H1 (cell line): Measurements from ENCODE around the gene ACTR3C. TPM values are rescaled to one million over a fixed set of nuclear protein-coding genes. Genes with fewer than 3 reads are reported as not detected.

Experiments used
- CTCF ChIA-PET: fragments of 300-600 bp; sonication (Branson Sonifier 250); formaldehyde crosslinking; loops from one replicate; lab custom pipeline; 2021; ENCODE audit not compliant: partially characterized antibody; lab: Charles Lee
- POLR2A ChIA-PET: fragments of 300-600 bp; sonication (Branson Sonifier 250); formaldehyde crosslinking; loops from one replicate; lab custom pipeline; 2021; ENCODE audit warnings: inconsistent platforms; ENCODE audit not compliant: partially characterized antibody; lab: Charles Lee
- DNase-seq, 2 experiments: peaks; one replicate each; pipeline versions ENCODE4 v3.0.0 to v3.0.0-alpha.2; 2010 to 2022; ENCODE audit warnings: low spot score in 2 of 2, low read depth in 1 of 2, mixed read lengths in 1 of 2
- FAIRE-seq: peaks from 2 replicates; lab custom pipeline; 2011; peaks lifted over from hg19 to GRCh38; lab: Jason Lieb, UNC
- H2AFZ ChIP-seq: 2 replicates; pipeline ENCODE4 v1.8.1; 2012; ENCODE audit warnings: low read length, inconsistent platforms
- H2AK5ac ChIP-seq: 2 replicates; pipeline ENCODE4 v1.6.1; 2013; ENCODE audit warnings: low read depth, low read length
- H2BK120ac ChIP-seq: replicated peaks from 2 replicates; pipeline ENCODE3; 2013; ENCODE audit warnings: low read depth, low read length, inconsistent platforms
- H2BK12ac ChIP-seq: 2 replicates; pipeline ENCODE4 v1.6.1; 2013; ENCODE audit warnings: low read depth, low read length
- H2BK15ac ChIP-seq: 2 replicates; pipeline ENCODE4 v1.6.1; 2013; ENCODE audit warnings: low read length
- H2BK20ac ChIP-seq: 2 replicates; pipeline ENCODE4 v1.6.1; 2013; ENCODE audit warnings: low read length
- H2BK5ac ChIP-seq: 2 replicates; pipeline ENCODE4 v1.6.1; 2013; ENCODE audit warnings: low read depth, low read length
- H3K14ac ChIP-seq: 2 replicates; pipeline ENCODE4 v1.6.1; 2013; ENCODE audit warnings: inconsistent platforms; ENCODE audit not compliant: insufficient read length
- H3K18ac ChIP-seq: 2 replicates; pipeline ENCODE4 v1.6.1; 2013; ENCODE audit warnings: low read length; ENCODE audit errors: extremely low read depth
- H3K23ac ChIP-seq: 2 replicates; pipeline ENCODE4 v1.6.1; 2013; ENCODE audit warnings: inconsistent platforms; ENCODE audit not compliant: insufficient read length
- H3K23me2 ChIP-seq: 2 replicates; pipeline ENCODE4 v1.6.1; 2013; ENCODE audit warnings: low read depth, low read length
- H3K27ac ChIP-seq: 2 replicates; pipeline ENCODE4 v1.6.1; 2011; ENCODE audit warnings: low read depth, low read length, inconsistent platforms
- H3K27me3 ChIP-seq, 4 experiments: replicated peaks in 1 of 4; 1 replicate in 1 of 4; 2 replicates in 3 of 4; pipeline versions ENCODE4 v1.6.1 to v1.8.1; 2011 to 2013; ENCODE audit warnings: low read length in 3 of 4, mild to moderate bottlenecking in 3 of 4, inconsistent platforms in 2 of 4, mixed read lengths in 2 of 4, moderate library complexity in 1 of 4; ENCODE audit not compliant: control insufficient read depth in 3 of 4, insufficient read depth in 3 of 4; ENCODE audit errors: extremely low read depth in 1 of 4
- H3K36me3 ChIP-seq, 4 experiments: 2 replicates each; pipeline versions ENCODE4 v1.6.1 to v1.8.1; 2011 to 2013; ENCODE audit warnings: mild to moderate bottlenecking in 4 of 4, low read length in 3 of 4, moderate library complexity in 2 of 4, control low read depth in 1 of 4, inconsistent platforms in 1 of 4; ENCODE audit not compliant: insufficient read depth in 4 of 4, control insufficient read depth in 2 of 4
- H3K4ac ChIP-seq: replicated peaks from 2 replicates; pipeline ENCODE3; 2013; ENCODE audit warnings: low read length, low read depth, mixed read lengths, inconsistent platforms; ENCODE audit not compliant: insufficient read length
- H3K4me1 ChIP-seq, 4 experiments: replicated peaks in 1 of 4; 1 replicate in 1 of 4; 2 replicates in 3 of 4; pipeline versions ENCODE4 v1.6.1 to v1.8.1; 2011 to 2013; ENCODE audit warnings: low read length in 3 of 4, inconsistent platforms in 2 of 4, mixed read lengths in 1 of 4; ENCODE audit not compliant: insufficient read depth in 4 of 4, control insufficient read depth in 3 of 4
- H3K4me2 ChIP-seq, 2 experiments: 2 replicates each; pipeline versions ENCODE4 v1.6.1 to v1.8.1; 2011 to 2013; ENCODE audit warnings: low read depth in 2 of 2, low read length in 2 of 2, control low read depth in 1 of 2, inconsistent platforms in 1 of 2, mild to moderate bottlenecking in 1 of 2; ENCODE audit not compliant: insufficient read depth in 1 of 2
- H3K4me3 ChIP-seq, 4 experiments: fragments of 200-600, 300-600 bp in 1 of 4; sonication (generic), shearing (Covaris generic), sonication (Bioruptor Twin) in 1 of 4; 2 replicates each; pipeline versions ENCODE4 v1.5.1 to v1.8.1; 2011 to 2016; ENCODE audit warnings: low read length in 4 of 4, low read depth in 3 of 4, control low read depth in 2 of 4, inconsistent platforms in 2 of 4, mild to moderate bottlenecking in 2 of 4, mixed read lengths in 1 of 4, moderate library complexity in 1 of 4; ENCODE audit not compliant: insufficient read depth in 2 of 4; ENCODE audit errors: extremely low read depth in 1 of 4
- H3K56ac ChIP-seq: replicated peaks from 2 replicates; pipeline ENCODE3; 2013; ENCODE audit warnings: low read depth, mild to moderate bottlenecking, mixed read lengths, low read length, inconsistent platforms; ENCODE audit not compliant: insufficient read length
- H3K79me1 ChIP-seq: 2 replicates; pipeline ENCODE4 v1.6.1; 2013; ENCODE audit warnings: low read depth, low read length, control low read depth
- H3K79me2 ChIP-seq, 2 experiments: 2 replicates each; pipeline versions ENCODE4 v1.6.1 to v1.8.1; 2012 to 2013; ENCODE audit warnings: low read length in 2 of 2, mild to moderate bottlenecking in 2 of 2, inconsistent platforms in 1 of 2; ENCODE audit not compliant: insufficient read depth in 2 of 2, control insufficient read depth in 1 of 2
- H3K9ac ChIP-seq, 4 experiments: replicated peaks in 1 of 4; 1 replicate in 1 of 4; 2 replicates in 3 of 4; pipeline versions ENCODE4 v1.6.1 to v1.8.1; 2011 to 2013; ENCODE audit warnings: low read depth in 3 of 4, low read length in 3 of 4, control low read depth in 2 of 4, mild to moderate bottlenecking in 2 of 4, moderate library complexity in 2 of 4, inconsistent platforms in 1 of 4; ENCODE audit errors: extremely low read depth in 1 of 4
- H3K9me3 ChIP-seq, 2 experiments: 2 replicates each; pipeline versions ENCODE4 v1.6.1 to v1.8.1; 2012 to 2013; ENCODE audit warnings: mild to moderate bottlenecking in 2 of 2, moderate library complexity in 2 of 2, control low read depth in 1 of 2, inconsistent platforms in 1 of 2, low read depth in 1 of 2, low read length in 1 of 2, mixed read lengths in 1 of 2; ENCODE audit not compliant: insufficient read depth in 2 of 2
- H4K20me1 ChIP-seq, 2 experiments: replicated peaks in 1 of 2; 2 replicates each; pipeline versions ENCODE3 to v1.8.1; 2011 to 2013; ENCODE audit warnings: inconsistent platforms in 2 of 2, low read length in 2 of 2, mild to moderate bottlenecking in 1 of 2; ENCODE audit not compliant: insufficient read depth in 2 of 2, control insufficient read depth in 1 of 2
- H4K5ac ChIP-seq: 2 replicates; pipeline ENCODE4 v1.6.1; 2013; ENCODE audit warnings: low read length, low read depth, mixed read lengths, inconsistent platforms; ENCODE audit not compliant: insufficient read length
- H4K8ac ChIP-seq: 2 replicates; pipeline ENCODE4 v1.8.0; 2013; ENCODE audit warnings: mild to moderate bottlenecking, moderate library complexity, low read length, inconsistent platforms; ENCODE audit not compliant: insufficient read depth; ENCODE audit errors: extremely low read depth
- H4K91ac ChIP-seq: replicated peaks from 2 replicates; pipeline ENCODE3; 2013; ENCODE audit warnings: low read length, mixed read lengths, inconsistent platforms; ENCODE audit not compliant: insufficient read length
- BRCA1 ChIP-seq: IDR thresholded peaks from 2 replicates; pipeline ENCODE4 v1.6.1; 2012; ENCODE audit warnings: low read depth, low read length, improper control_type of control experiment
- POLR2A ChIP-seq, 2 experiments: IDR thresholded peaks; 1 replicate in 1 of 2; 2 replicates in 1 of 2; pipeline ENCODE4 v1.6.1; 2011; ENCODE audit warnings: low read depth in 2 of 2, low read length in 2 of 2, mild to moderate bottlenecking in 2 of 2; ENCODE audit errors: control extremely low read depth in 1 of 2
- WGBS, 2 experiments: shearing (Covaris generic) in 1 of 2; methylation state at CpG; one replicate each; pipeline versions ENCODE4 v1.1.6 to v1.1.7; 2013 to 2015; ENCODE audit warnings: low lambda C conversion rate in 2 of 2, mixed read lengths in 2 of 2, inconsistent platforms in 1 of 2, low coverage in 1 of 2, missing lambda C conversion rate in 1 of 2; ENCODE audit not compliant: insufficient replicate concordance in 2 of 2, insufficient coverage in 1 of 2, insufficient read length in 1 of 2; ENCODE audit errors: extremely low coverage in 1 of 2, missing lambda C conversion rate in 1 of 2; 5-methylcytosine and 5-hydroxymethylcytosine counted together
- polyA plus RNA-seq, 7 experiments: library from polyadenylated mRNA; depleted of rRNA in 3 of 7; stranded (reverse) in 5 of 7; unstranded in 2 of 7; fragments of >200 nt in 5 of 7; fragments of 200-250 nt in 2 of 7; gene quantifications; 1 replicate in 5 of 7; 2 replicates in 1 of 7; 4 replicates in 1 of 7; pipeline versions ENCODE4 v1.2.1 to v1.2.3, GENCODE V29; 2011 to 2013; ENCODE audit warnings: missing spikeins in 2 of 7, mixed read lengths in 2 of 7
- total RNA-seq: library from RNA; stranded (reverse); fragmentation: NEBNext Ultra II Directional; extraction: Animal tissue kit (Norgen Biotek cat#: 25700); gene quantifications from 2 replicates; pipeline ENCODE4 v1.2.1, GENCODE V29; 2021

ACTR3C gene
- total and polyA plus RNA-seq, 2 of the 8 experiments (the other 6 are each of a cell fraction or from before 2014, with no cell fraction given): 1.5 TPM; not detected in 1

- ChIA-PET POLR2A (interaction anchor here (1.4 to 2.8 kb wide), 2 partner anchors 9 to 75 kb away, joined by 4 to 12 read pairs; no protein-coding TSS in a partner anchor), CTCF (interaction anchor here (0.6 to 1.9 kb wide), 8 partner anchors 9 to 76 kb away, joined by 3 to 8 read pairs (median 4); no protein-coding TSS in a partner anchor)
- no peak overlapping the region for H2AK5ac ChIP-seq
- DNase-seq: no peak
- H3K4me1 ChIP-seq: peaks cover 13 to 31% (median 26%) of the 10 kb centered on the region in 4 experiments
- no peak overlapping the region for H4K8ac ChIP-seq
- H4K20me1 ChIP-seq: no peaks in the 10 kb centered on the region
- no peak overlapping the region for H4K91ac ChIP-seq
- H3K18ac ChIP-seq: no peak overlapping the region
- H3K9ac ChIP-seq: no peak overlapping the region
- H3K9me3 ChIP-seq: no peaks in the 10 kb centered on the region
- 94% methylated on average over 4 of the region's 4 CpGs; no CpG with 5 or more reads in 1 of the 2 experiments for WGBS, 2 experiments
- H3K79me1 ChIP-seq: peaks cover 2% of the 10 kb centered on the region; the same call in 1 of the 2 replicates
- no peak overlapping the region for H3K23ac ChIP-seq
- peak overlapping the region; percentile 88; the same call in 1 of the 2 replicates for H2BK15ac ChIP-seq
- peaks cover 3 to 12% (median 8%) of the 10 kb centered on the region in 4 experiments; a peak in 6 of 8 replicates for H3K36me3 ChIP-seq
- no peak overlapping the region for H3K4ac ChIP-seq
- peaks cover 0 to 20% of the 10 kb centered on the region in 2 experiments; a peak in 1 of 4 replicates for H3K79me2 ChIP-seq
- no peak overlapping the region for H2BK5ac ChIP-seq
- no peak overlapping the region for H2BK20ac ChIP-seq
- no peak overlapping the region for H4K5ac ChIP-seq
- TF ChIP-seq POLR2A (IDR thresholded peaks at IDR 0.05; ENCODE audit: control extremely low read depth in 1 of 2, low read depth in 2 of 2, low read length in 2 of 2) (no peak), BRCA1 (no peak)
- FAIRE-seq: no peak
- no peak overlapping the region for H3K4me3 ChIP-seq
- 0 out of 2 replicates have a peak, but pooled peaks cover 1% of the 10 kb centered on the region for H3K23me2 ChIP-seq
- H3K27me3 ChIP-seq: peaks cover 0 to 2% (median 0%) of the 10 kb centered on the region in 4 experiments; a peak in 3 of 7 replicates
- no peak overlapping the region for H3K27ac ChIP-seq
- H3K56ac ChIP-seq: no peak overlapping the region
- H3K14ac ChIP-seq: no peak overlapping the region
- no peak overlapping the region for H2BK12ac ChIP-seq
- H2AFZ ChIP-seq: no peak overlapping the region
- no peak overlapping the region for H3K4me2 ChIP-seq
- H2BK120ac ChIP-seq: no peak overlapping the region
Observed at GRCh38 chr7:150326657-150327268, 3.4 kb upstream of the ACTR3C start.
